H9 (cell line): ENCODE data around the gene PLA2G4C. TPM values are rescaled to one million over a fixed set of nuclear protein-coding genes. Genes with fewer than 3 reads are reported as not detected.

Experiments used
- DNase-seq: peaks from one replicate; pipeline ENCODE4 v3.0.0-alpha.2; 2017
- H2AFZ ChIP-seq: one replicate; pipeline ENCODE4 v1.6.1; 2013; ENCODE audit warnings: mild to moderate bottlenecking, low read length, control low read depth, moderate library complexity
- H2AK5ac ChIP-seq: 2 replicates; pipeline ENCODE4 v1.6.1; 2013; ENCODE audit warnings: low read length, control low read depth, mixed read lengths; ENCODE audit not compliant: insufficient read length
- H2BK120ac ChIP-seq: one replicate; pipeline ENCODE4 v1.6.1; 2013; ENCODE audit warnings: low read depth, mild to moderate bottlenecking, low read length, control low read depth, inconsistent platforms; ENCODE audit not compliant: poor library complexity, severe bottlenecking
- H2BK12ac ChIP-seq: 2 replicates; pipeline ENCODE4 v1.6.1; 2013; ENCODE audit warnings: low read length, control low read depth, mixed read lengths, low read depth; ENCODE audit not compliant: insufficient read length
- H2BK15ac ChIP-seq: 2 replicates; pipeline ENCODE4 v1.6.1; 2013; ENCODE audit warnings: low read depth, low read length, control low read depth
- H2BK20ac ChIP-seq: one replicate; pipeline ENCODE4 v1.6.1; 2013; ENCODE audit warnings: low read depth, mild to moderate bottlenecking, low read length, control low read depth, inconsistent platforms; ENCODE audit not compliant: poor library complexity, severe bottlenecking
- H2BK5ac ChIP-seq: 2 replicates; pipeline ENCODE4 v1.6.1; 2013; ENCODE audit warnings: low read length, control low read depth, mixed read lengths; ENCODE audit not compliant: insufficient read length
- H3K14ac ChIP-seq: 2 replicates; pipeline ENCODE4 v1.6.1; 2013; ENCODE audit warnings: low read length, control low read depth; ENCODE audit not compliant: insufficient read depth
- H3K18ac ChIP-seq: 2 replicates; pipeline ENCODE4 v1.6.1; 2013; ENCODE audit warnings: low read depth, mild to moderate bottlenecking, mixed read lengths, low read length, control low read depth; ENCODE audit not compliant: insufficient read length
- H3K23ac ChIP-seq: 2 replicates; pipeline ENCODE4 v1.6.1; 2013; ENCODE audit warnings: low read length, control low read depth, mixed read lengths, low read depth; ENCODE audit not compliant: insufficient read length
- H3K23me2 ChIP-seq: 2 replicates; pipeline ENCODE4 v1.6.1; 2013; ENCODE audit warnings: low read depth, mild to moderate bottlenecking, mixed read lengths, low read length, control low read depth; ENCODE audit not compliant: insufficient read length, poor library complexity, severe bottlenecking
- H3K27ac ChIP-seq: 2 replicates; pipeline ENCODE4 v1.5.1; 2013; ENCODE audit warnings: low read length, control low read depth, mixed read lengths, low read depth; ENCODE audit not compliant: insufficient read length
- H3K27me3 ChIP-seq: 2 replicates; pipeline ENCODE4 v1.6.1; 2013; ENCODE audit warnings: low read length, control low read depth, inconsistent platforms; ENCODE audit not compliant: insufficient read depth
- H3K4ac ChIP-seq: 2 replicates; pipeline ENCODE4 v1.6.1; 2013; ENCODE audit warnings: low read depth, mild to moderate bottlenecking, control low read depth, inconsistent platforms, low read length, moderate library complexity
- H3K4me1 ChIP-seq: 2 replicates; pipeline ENCODE4 v1.6.1; 2013; ENCODE audit warnings: low read length, control low read depth, inconsistent platforms; ENCODE audit not compliant: insufficient read depth
- H3K4me2 ChIP-seq: 2 replicates; pipeline ENCODE4 v1.6.1; 2013; ENCODE audit warnings: low read length, control low read depth, mixed read lengths; ENCODE audit not compliant: insufficient read length, insufficient read depth
- H3K56ac ChIP-seq: 2 replicates; pipeline ENCODE4 v1.6.1; 2013; ENCODE audit warnings: low read depth, mild to moderate bottlenecking, mixed read lengths, low read length, control low read depth; ENCODE audit not compliant: insufficient read length
- H3K79me1 ChIP-seq: 2 replicates; pipeline ENCODE4 v1.6.1; 2013; ENCODE audit warnings: low read depth, mild to moderate bottlenecking, moderate library complexity, low read length, control low read depth, inconsistent platforms; ENCODE audit not compliant: insufficient read depth, poor library complexity, severe bottlenecking
- H3K79me2 ChIP-seq: 2 replicates; pipeline ENCODE4 v1.6.1; 2013; ENCODE audit warnings: low read length, control low read depth, inconsistent platforms; ENCODE audit not compliant: insufficient read depth
- H3K9ac ChIP-seq: 2 replicates; pipeline ENCODE4 v1.6.1; 2013; ENCODE audit warnings: low read length, control low read depth, mixed read lengths; ENCODE audit not compliant: insufficient read length; ENCODE audit errors: extremely low read depth
- H3K9me3 ChIP-seq: one replicate; pipeline ENCODE4 v1.6.1; 2013; ENCODE audit warnings: low read depth, low read length, inconsistent platforms; ENCODE audit not compliant: control insufficient read depth
- H3T11ph ChIP-seq: one replicate; pipeline ENCODE4 v1.6.1; 2013; ENCODE audit warnings: mild to moderate bottlenecking, low read length, control low read depth, inconsistent platforms
- H4K20me1 ChIP-seq: one replicate; pipeline ENCODE4 v1.6.1; 2013; ENCODE audit not compliant: control insufficient read depth, insufficient read length, insufficient read depth
- H4K5ac ChIP-seq: 2 replicates; pipeline ENCODE4 v1.6.1; 2013; ENCODE audit warnings: low read depth, mild to moderate bottlenecking, mixed read lengths, low read length, control low read depth; ENCODE audit not compliant: insufficient read length
- H4K8ac ChIP-seq: replicated peaks from 2 replicates; pipeline ENCODE4 v1.6.1; 2013; ENCODE audit warnings: low read length, control low read depth, mixed read lengths, low read depth; ENCODE audit not compliant: insufficient read length
- H4K91ac ChIP-seq: 2 replicates; pipeline ENCODE4 v1.6.1; 2013; ENCODE audit warnings: low read depth, mild to moderate bottlenecking, moderate library complexity, mixed read lengths, low read length, control low read depth; ENCODE audit not compliant: insufficient read length
- H3K27ac Mint-ChIP-seq, 3 experiments: 2 replicates in 2 of 3; 3 replicates in 1 of 3; pipeline ENCODE4 v1.8.0; 2020 to 2021; ENCODE audit warnings: mixed read lengths in 3 of 3, mild to moderate bottlenecking in 1 of 3, moderate library complexity in 1 of 3
- H3K27me3 Mint-ChIP-seq: 2 replicates; pipeline ENCODE4 v1.8.0; 2021; ENCODE audit warnings: low read depth, mild to moderate bottlenecking, moderate library complexity, mixed read lengths
- H3K36me3 Mint-ChIP-seq, 3 experiments: 2 replicates in 2 of 3; 3 replicates in 1 of 3; pipeline ENCODE4 v1.8.0; 2020 to 2021; ENCODE audit warnings: low read depth in 3 of 3, mixed read lengths in 3 of 3; ENCODE audit not compliant: insufficient read depth in 1 of 3
- H3K4me1 Mint-ChIP-seq, 2 experiments: 2 replicates each; pipeline ENCODE4 v1.8.0; 2020; ENCODE audit warnings: mixed read lengths in 2 of 2
- H3K4me3 Mint-ChIP-seq, 2 experiments: 2 replicates in 1 of 2; 3 replicates in 1 of 2; pipeline ENCODE4 v1.8.0; 2020 to 2021; ENCODE audit warnings: mild to moderate bottlenecking in 2 of 2, mixed read lengths in 2 of 2, moderate library complexity in 1 of 2
- H3K9me3 Mint-ChIP-seq, 2 experiments: 2 replicates in 1 of 2; 3 replicates in 1 of 2; pipeline ENCODE4 v1.8.0; 2020; ENCODE audit warnings: mild to moderate bottlenecking in 2 of 2, mixed read lengths in 2 of 2, moderate library complexity in 1 of 2
- CTCF ChIP-seq: fragments of 200-600 bp; sonication (generic); conservative IDR thresholded peaks from 3 replicates; pipeline ENCODE4 v1.8.0; 2021; ENCODE audit warnings: antibody characterized with exemption, mild to moderate bottlenecking
- WGBS: extraction: QIAGEN DNeasy Blood & Tissue Kit; methylation state at CpG from one replicate; pipeline ENCODE4 v1.1.7; 2013; ENCODE audit warnings: missing lambda C conversion rate, low lambda C conversion rate, mixed read lengths; ENCODE audit not compliant: insufficient read length; ENCODE audit errors: extremely low coverage; 5-methylcytosine and 5-hydroxymethylcytosine counted together
- total RNA-seq: library from RNA; stranded (reverse); gene quantifications from 2 replicates; pipeline ENCODE4 v1.2.1, GENCODE V29; 2021

Gene PLA2G4C
- total RNA-seq, 1 experiment from 2014 or later, result 7.0 TPM

- no peak overlapping the region for H3K4me2 ChIP-seq
- H3K4me1 ChIP-seq, result no peaks in the 10 kb centered on the region
- no peak overlapping the region for H2AK5ac ChIP-seq
- H2BK12ac ChIP-seq, result no peak overlapping the region
- no peak overlapping the region for H3K4ac ChIP-seq
- H3K9me3 Mint-ChIP-seq, result peaks cover 3 to 12% of the 10 kb centered on the region in 2 experiments; a peak in 4 of 5 replicates
- H3K4me3 Mint-ChIP-seq, result no peak overlapping the region
- H4K5ac ChIP-seq, result no peak overlapping the region
- no peaks in the 10 kb centered on the region for H3K79me2 ChIP-seq
- H2BK15ac ChIP-seq, result no peak overlapping the region
- H4K91ac ChIP-seq, result no peak overlapping the region
- no peak overlapping the region for H3K23ac ChIP-seq
- no peak overlapping the region for H3K14ac ChIP-seq
- H3K79me1 ChIP-seq, result no peaks in the 10 kb centered on the region
- no peak for DNase-seq
- H3K9ac ChIP-seq, result no peak overlapping the region
- no peak overlapping the region for H3K18ac ChIP-seq
- TF ChIP-seq CTCF, result no peak
- H4K20me1 ChIP-seq, result no peaks in the 10 kb centered on the region
- H2BK120ac ChIP-seq, result no peak overlapping the region
- no peaks in the 10 kb centered on the region for H3K27me3 ChIP-seq
- H2BK20ac ChIP-seq, result no peak overlapping the region
- H3K27me3 Mint-ChIP-seq, result no peaks in the 10 kb centered on the region; the same call in none of the 2 replicates
- peak overlapping the region in 1 of 3 experiments; percentile 12; a peak in 1 of 7 replicates for H3K27ac Mint-ChIP-seq
- no peak overlapping the region for H2BK5ac ChIP-seq
- no peaks in the 10 kb centered on the region for H3K23me2 ChIP-seq
- no peak overlapping the region for H3K27ac ChIP-seq
- H3K4me1 Mint-ChIP-seq, result no peaks in the 10 kb centered on the region
- H3K36me3 Mint-ChIP-seq, result peaks cover 15 to 31% (median 22%) of the 10 kb centered on the region in 3 experiments
- H4K8ac ChIP-seq, result no peak overlapping the region
- no peak overlapping the region for H3T11ph ChIP-seq
- H3K56ac ChIP-seq, result no peak overlapping the region
- no CpG with 5 or more reads among the region's 10 CpGs for WGBS
- H3K9me3 ChIP-seq, result no peaks in the 10 kb centered on the region
- H2AFZ ChIP-seq, result no peak overlapping the region
Observed at GRCh38 chr19:48051335-48052033, 59.1 kb downstream of the PLA2G4C start.
